Adrenal gland (tissue), 5 donors: ENCODE results near the gene AUH.

Source experiments
- CTCF ChIP-seq, 6 experiments: fragments of 450-650 bp in 4 of 6; fragments of 200-600 bp in 2 of 6; sonication (generic) in 1 of 6; IDR thresholded peaks; 1 replicate in 5 of 6; 2 replicates in 1 of 6; pipeline versions ENCODE4 v1.5.1 to v1.8.0; 2016 to 2021; ENCODE audit warnings: antibody characterized with exemption in 6 of 6, mild to moderate bottlenecking in 2 of 6, moderate library complexity in 1 of 6
- POLR2A ChIP-seq, 2 donors: fragments of 450-650 bp; IDR thresholded peaks; one replicate each; pipeline ENCODE4 v1.6.1; 2017; ENCODE audit warnings: antibody characterized with exemption in 2 of 2, mild to moderate bottlenecking in 2 of 2, moderate library complexity in 1 of 2
- donor health status: DM: no; HTN: no; CAD: no.

- no peak for TF ChIP-seq POLR2A (IDR thresholded peaks at IDR 0.05)
- no peak for TF ChIP-seq CTCF (IDR thresholded peaks at IDR 0.05)
Observed at GRCh38 chr9:91392435-91392834, 30.7 kb upstream of the AUH start.
